HG02588 (cell line): ENCODE results near the gene CAB39.
A peak's percentile ranks its signal among the peaks of the same experiment; 100 is the strongest.

ENCODE experiments used
- ATAC-seq: cut with Tn5 transposase; IDR thresholded peaks from one replicate; pipeline ENCODE4 v1.9.1; 2021; ENCODE audit warnings: mild to moderate bottlenecking, moderate library complexity; ENCODE audit not compliant: unreplicated experiment

CAB39 gene

DNA sequence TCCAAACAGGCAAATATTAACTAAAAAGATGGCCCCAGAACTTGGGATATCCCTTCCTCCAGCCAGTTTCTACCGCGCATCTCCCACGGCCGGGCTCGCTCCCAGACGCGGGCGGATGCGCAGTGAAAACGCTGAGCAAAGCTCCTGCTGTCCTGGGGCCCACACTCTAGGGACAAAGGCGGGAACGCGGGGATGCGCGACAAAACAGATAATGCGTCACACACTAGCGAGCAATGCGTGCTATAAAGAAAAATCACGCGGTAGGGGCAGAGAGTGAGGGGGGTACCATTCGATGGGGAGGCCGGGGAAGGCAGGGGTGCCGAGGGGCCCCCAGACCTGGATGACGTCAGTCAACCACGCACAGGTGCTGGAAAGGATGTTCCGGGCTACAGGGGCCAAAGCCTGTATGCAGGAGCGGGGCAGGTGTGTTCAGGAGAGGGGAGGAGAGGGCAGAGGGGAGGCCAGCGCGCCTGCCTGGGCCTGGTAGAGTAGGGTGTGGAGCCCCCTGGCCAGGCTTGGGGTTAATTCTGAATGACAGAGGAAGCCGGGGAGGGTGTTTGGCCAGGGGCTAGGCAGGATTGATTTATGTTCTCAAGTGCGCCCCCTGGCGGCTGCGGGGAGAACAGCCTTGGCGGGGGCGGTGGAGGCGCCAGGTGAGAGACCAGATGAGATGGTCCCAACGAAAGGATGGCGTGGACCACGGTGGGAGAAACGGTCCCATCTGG is 137.2 kb downstream of the CAB39 start:
- no peak for ATAC-seq

DNA sequence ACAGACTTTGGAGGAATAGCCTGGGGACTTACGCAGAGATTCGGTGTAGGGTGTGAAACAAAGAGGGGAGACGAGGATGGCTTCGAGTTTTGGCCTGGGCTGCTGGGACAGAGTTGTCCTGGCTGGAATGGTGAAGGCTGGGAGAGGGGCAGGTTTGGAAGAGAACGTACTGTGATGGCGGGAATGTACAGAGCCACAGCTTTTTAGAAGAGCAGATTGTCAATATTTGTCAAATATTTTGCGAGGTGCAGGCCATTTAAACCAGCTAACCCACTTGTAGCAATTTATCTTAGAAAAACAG is 137.7 kb downstream of the CAB39 start:
- no peak for ATAC-seq

GRCh38 chr2:230852113-230852512 is 139.5 kb downstream of the CAB39 start:
- ATAC-seq: no peak

DNA sequence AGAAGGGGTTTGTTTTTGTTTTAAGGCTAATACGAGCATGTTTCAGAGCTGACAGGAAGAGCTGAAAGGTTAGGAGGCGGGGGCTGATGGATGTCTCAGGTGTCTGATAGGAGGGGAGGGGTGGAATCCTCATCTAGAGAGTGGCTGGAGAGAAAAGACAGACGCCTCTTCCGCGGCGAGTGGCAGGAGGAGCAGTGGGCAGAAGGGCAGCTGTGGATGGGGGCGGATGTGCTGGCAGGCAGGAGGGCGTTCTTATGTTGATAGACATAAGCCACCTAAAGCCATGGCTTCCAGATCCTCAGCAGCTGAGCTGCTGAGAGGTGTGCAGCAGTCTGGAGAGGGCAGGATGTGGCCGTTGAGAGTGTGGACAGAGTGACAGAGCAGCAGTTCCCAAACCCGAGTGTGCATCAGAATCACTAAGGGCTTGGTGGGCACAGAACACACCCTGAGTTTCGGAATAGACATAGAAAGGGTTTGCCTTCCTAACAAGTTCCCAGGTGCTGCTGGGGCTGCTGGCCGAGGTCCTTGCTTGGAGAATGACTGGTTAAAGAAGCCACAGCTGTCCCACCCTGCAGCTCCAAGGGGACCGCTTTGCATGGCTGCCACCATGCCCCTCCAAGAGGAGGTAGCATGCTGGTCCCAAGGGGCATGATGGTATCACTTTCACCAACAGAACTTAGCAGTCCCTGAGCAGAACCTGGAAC is 149.1 kb downstream of the CAB39 start:
- ATAC-seq: no peak

DNA sequence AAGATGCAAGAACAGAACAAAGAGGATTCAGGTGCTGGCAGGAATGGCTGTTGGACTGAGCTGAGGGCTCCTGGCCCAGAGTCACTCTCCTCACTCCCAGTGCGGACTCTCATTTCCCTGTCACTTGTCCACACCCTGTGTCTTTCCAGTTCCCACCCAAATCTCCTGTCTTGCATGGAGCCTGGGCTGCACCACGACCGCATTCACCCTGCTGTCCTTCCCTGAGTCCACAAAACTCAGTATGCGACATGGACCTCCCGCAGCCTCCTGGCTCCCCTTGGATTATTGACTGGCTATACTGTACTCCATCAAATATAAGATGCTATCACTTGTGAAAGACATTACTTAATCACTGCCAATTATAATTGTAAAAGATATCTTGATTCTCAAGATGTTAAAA is 149.7 kb downstream of the CAB39 start:
- ATAC-seq: no peak

- no peak for ATAC-seq
Measured at GRCh38 chr2:230863031-230863430, 150.4 kb downstream of the CAB39 start.

- no peak for ATAC-seq
Measured at GRCh38 chr2:230863442-230864121, 150.9 kb downstream of the CAB39 start.

- peak; percentile 5 for ATAC-seq
Measured at GRCh38 chr2:230864122-230864604, 151.5 kb downstream of the CAB39 start.

DNA sequence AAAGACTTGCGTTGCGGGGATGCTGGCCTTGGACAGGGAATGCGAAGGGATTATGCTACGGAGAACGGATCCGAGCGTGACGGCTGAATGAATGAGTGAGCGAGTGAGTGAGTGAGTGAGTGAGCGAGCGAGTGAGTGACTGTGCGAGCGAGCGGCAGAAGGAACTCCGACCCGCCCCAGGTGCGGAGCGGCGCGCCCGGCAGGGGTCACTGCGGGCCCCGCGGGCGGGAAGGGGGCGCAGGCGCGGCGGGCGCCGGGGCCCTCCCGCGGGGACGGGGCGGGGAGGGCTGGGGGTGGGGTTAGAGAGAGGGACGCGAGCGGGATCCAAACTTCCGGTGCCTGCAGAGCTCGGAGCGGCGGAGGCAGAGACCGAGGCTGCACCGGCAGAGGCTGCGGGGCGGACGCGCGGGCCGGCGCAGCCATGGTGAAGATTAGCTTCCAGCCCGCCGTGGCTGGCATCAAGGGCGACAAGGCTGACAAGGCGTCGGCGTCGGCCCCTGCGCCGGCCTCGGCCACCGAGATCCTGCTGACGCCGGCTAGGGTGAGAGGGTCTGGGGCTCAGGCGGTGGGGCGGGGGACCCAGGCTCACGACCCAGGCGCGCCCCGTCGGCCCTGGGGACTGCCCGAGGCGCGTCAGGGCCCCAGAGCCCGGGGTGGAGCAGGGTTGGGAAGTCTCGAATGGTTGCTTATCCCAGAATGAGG is 152.1 kb downstream of the CAB39 start, which contains the start of gene ITM2C:
Gene ITM2C, plus strand, starts transcription at position 338 of the 702 bp plus-strand sequence. Its CDS starts 84 bp downstream, at position 422.
- ATAC-seq: peak; percentile 73

DNA sequence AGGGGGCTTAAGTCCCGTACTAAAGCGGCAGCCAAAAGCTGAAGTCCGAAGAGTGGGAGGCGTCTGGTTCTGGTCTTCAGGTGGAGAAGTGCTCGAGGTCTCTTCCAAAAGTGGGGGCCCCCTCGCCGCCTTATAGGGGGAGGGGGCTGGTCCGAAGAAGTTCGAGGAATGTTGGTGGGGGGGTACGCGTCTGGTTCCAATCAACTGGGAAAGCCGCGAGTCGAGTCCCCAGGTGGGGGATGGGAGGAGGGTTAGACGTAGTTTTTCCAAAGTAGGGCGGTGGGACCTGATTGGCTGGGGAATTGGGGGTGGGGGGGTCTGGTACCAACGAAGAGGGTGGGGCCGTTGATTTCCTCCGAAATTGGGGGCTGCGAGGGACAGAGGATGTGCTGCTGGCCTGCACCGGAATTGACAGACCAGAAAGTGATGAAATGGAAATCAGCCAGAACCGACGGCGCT is 152.7 kb downstream of the CAB39 start:
- no peak for ATAC-seq

GRCh38 chr2:230865766-230866755 is 153.4 kb downstream of the CAB39 start:
- no peak for ATAC-seq

GRCh38 chr2:230866756-230867523 is 154.3 kb downstream of the CAB39 start:
- ATAC-seq: no peak

- ATAC-seq: no peak
Measured at GRCh38 chr2:230868161-230868946, 155.7 kb downstream of the CAB39 start.

DNA sequence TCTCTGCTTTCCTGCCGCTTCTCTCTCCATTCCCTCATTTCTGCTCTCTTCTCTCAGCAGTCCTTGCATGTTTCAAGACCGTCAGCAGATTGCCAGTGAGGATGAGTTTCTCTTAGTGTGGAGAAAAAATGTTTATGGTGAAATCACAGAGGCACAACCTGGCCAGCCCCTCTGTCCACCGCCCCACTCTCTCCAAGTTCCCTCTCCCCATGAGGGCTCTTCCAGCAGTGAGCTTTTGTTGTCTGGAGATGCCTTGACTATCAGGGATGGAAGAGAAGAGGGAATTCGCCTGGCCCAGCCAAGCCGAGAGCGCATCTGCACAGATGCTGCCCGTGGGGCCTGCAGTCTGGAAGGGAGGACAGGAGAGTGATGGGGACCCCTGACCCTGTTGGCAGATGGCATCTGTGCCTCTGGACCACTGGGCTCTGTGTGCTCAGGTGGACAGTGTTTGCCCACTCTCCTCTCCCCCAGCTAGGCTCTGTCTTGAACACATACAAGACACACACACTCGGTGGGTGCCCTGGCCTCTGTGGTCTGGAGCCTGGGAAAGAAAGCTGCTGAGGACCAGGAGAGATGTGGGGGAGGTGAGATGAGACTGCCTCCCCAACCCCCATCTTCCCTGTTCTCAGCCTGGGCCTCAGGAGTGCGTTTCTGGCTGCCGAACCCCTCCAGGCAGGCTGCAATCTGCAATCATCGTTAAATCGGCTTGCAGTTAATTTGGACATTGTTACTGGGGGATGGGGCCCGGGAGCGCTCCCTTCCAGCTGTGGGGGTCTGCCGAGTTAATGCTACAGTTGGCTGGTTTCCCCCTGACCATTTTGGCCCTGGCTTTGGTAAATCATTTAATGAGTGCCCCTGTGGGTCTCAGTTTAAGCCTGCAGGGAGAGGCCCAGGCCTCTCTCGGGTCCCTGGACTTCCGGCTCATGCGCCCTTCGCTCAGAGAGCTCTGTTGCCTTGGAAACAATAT is 156.6 kb downstream of the CAB39 start:
- no peak for ATAC-seq

DNA sequence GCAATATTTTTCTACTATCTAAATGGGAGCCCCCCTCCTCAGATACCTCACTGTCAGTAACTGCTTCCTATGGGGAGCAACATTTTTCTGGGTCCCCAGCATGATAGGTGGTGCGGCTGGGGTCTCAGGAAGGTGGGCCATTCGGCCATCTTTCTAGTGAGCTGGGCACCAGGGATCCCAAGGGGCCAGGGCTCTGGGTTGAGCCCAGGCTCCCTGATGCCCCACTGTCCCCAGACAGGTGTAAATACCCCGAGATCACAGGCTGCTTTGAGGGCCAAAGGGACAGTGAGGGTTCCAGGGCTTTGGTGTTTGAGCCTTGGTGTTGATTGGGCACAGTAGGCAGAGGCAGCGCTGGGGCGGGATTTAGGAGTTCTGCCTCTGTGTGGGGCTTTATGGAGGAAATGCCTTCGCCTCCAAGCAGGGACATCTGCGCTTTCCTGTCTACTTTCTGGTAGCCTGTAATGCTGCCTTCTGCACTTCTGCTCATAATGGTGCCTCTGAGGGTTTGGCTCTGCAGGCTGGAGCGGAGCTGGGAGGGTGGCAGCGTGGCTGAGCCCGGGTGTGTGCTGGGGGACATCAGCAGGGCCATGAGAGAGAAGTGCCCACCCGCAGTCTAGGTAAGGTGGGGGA is 157.4 kb downstream of the CAB39 start:
- ATAC-seq: no peak
